ENCODE results near the gene VTI1A. TPM values are rescaled to one million over a fixed set of nuclear protein-coding genes. Genes with fewer than 3 reads are reported as not detected.

VTI1A gene
- total and polyA plus RNA-seq, 4 donors = 5.5 to 26.9 (median 13.1) TPM

- no peak overlapping the region for H3K27ac ChIP-seq (ENCODE audit: low read depth in 1 of 2, low read length in 2 of 2)
- TF ChIP-seq TAF1 (conservative IDR thresholded peaks at IDR 0.05) = no peak
- no peak for TF ChIP-seq ZBTB33 (IDR thresholded peaks at IDR 0.05)
- TF ChIP-seq HNF4A (conservative IDR thresholded peaks at IDR 0.05) = no peak
- no peak for TF ChIP-seq SP1 (IDR thresholded peaks at IDR 0.05)
- TF ChIP-seq EGR1 (IDR thresholded peaks at IDR 0.05; ENCODE audit: low read depth in 2 of 2) = no peak
- no peak for TF ChIP-seq REST (IDR thresholded peaks at IDR 0.05)
- no peak for TF ChIP-seq GABPA (IDR thresholded peaks at IDR 0.05 in 1 of 2, conservative IDR thresholded peaks at IDR 0.05 in 1 of 2)
- TF ChIP-seq RXRA (IDR thresholded peaks at IDR 0.05) = no peak
- TF ChIP-seq NR2F2 (IDR thresholded peaks at IDR 0.05) = no peak
- TF ChIP-seq FOXA2 (IDR thresholded peaks at IDR 0.05) = no peak
- no peaks in the 10 kb centered on the region for H3K36me3 ChIP-seq (ENCODE audit: control insufficient read depth in 4 of 4, insufficient read depth in 3 of 4, low read depth in 1 of 4, low read length in 3 of 4)
- peaks cover 0 to 2% (median under 1%) of the 10 kb centered on the region in 4 donors for H3K4me1 ChIP-seq (ENCODE audit: control insufficient read depth in 4 of 4, insufficient read depth in 4 of 4, low read length in 3 of 4)
- WGBS = 84% methylated on average over 5 of the region's 5 CpGs
- H3K4me3 ChIP-seq (ENCODE audit: low read depth in 1 of 3, low read length in 3 of 3) = no peak overlapping the region
- H3K9me3 ChIP-seq (ENCODE audit: control insufficient read depth in 4 of 4, low read length in 3 of 4) = no peaks in the 10 kb centered on the region
- H3K9ac ChIP-seq (ENCODE audit: low read depth in 1 of 2, low read length in 2 of 2) = no peak overlapping the region
- no peaks in the 10 kb centered on the region for H3K27me3 ChIP-seq (ENCODE audit: control insufficient read depth in 4 of 4, insufficient read depth in 4 of 4, low read length in 3 of 4)
- no peak for DNase-seq (ENCODE audit: low spot score)
These were observed 187.2 kb downstream of the VTI1A start for GRCh38 chr10:112634096-112634830.

GRCh38 chr10:112637901-112638300 is 190.9 kb downstream of the VTI1A start:
- no peak overlapping the region for H3K9ac ChIP-seq (ENCODE audit: low read depth in 1 of 2, low read length in 2 of 2)
- 56% methylated on average over 3 of the region's 3 CpGs for WGBS
- TF ChIP-seq HNF4G (IDR thresholded peaks at IDR 0.05) (no peak), RXRA (IDR thresholded peaks at IDR 0.05) (no peak), ZBTB33 (IDR thresholded peaks at IDR 0.05) (no peak), SP1 (IDR thresholded peaks at IDR 0.05) (no peak), RAD21 (IDR thresholded peaks at IDR 0.05) (no peak), FOXA2 (IDR thresholded peaks at IDR 0.05) (no peak), MAX (IDR thresholded peaks at IDR 0.05) (no peak), ATF3 (IDR thresholded peaks at IDR 0.05) (no peak), JUND (IDR thresholded peaks at IDR 0.05) (no peak), TAF1 (conservative IDR thresholded peaks at IDR 0.05) (no peak), GABPA (IDR thresholded peaks at IDR 0.05 in 1 of 2, conservative IDR thresholded peaks at IDR 0.05 in 1 of 2) (no peak), EGR1 (IDR thresholded peaks at IDR 0.05; ENCODE audit: low read depth in 2 of 2) (no peak), CTCF (IDR thresholded peaks at IDR 0.05; ENCODE audit: low read depth, low read length, missing input control) (no peak), YY1 (IDR thresholded peaks at IDR 0.05) (no peak)
- H3K4me3 ChIP-seq (ENCODE audit: low read depth in 1 of 3, low read length in 3 of 3) = no peak overlapping the region
- no peak overlapping the region for H3K27ac ChIP-seq (ENCODE audit: low read depth in 1 of 2, low read length in 2 of 2)
- no peaks in the 10 kb centered on the region for H3K36me3 ChIP-seq (ENCODE audit: control insufficient read depth in 4 of 4, insufficient read depth in 3 of 4, low read depth in 1 of 4, low read length in 3 of 4)
- H3K27me3 ChIP-seq (ENCODE audit: control insufficient read depth in 4 of 4, insufficient read depth in 4 of 4, low read length in 3 of 4) = no peaks in the 10 kb centered on the region
- DNase-seq (ENCODE audit: low spot score) = no peak
- H3K9me3 ChIP-seq (ENCODE audit: control insufficient read depth in 4 of 4, low read length in 3 of 4) = no peaks in the 10 kb centered on the region
- peaks cover 0 to 2% (median under 1%) of the 10 kb centered on the region in 4 donors for H3K4me1 ChIP-seq (ENCODE audit: control insufficient read depth in 4 of 4, insufficient read depth in 4 of 4, low read length in 3 of 4)

Data from liver (tissue), 9 donors.